DMS 273 (cell line): Measurements from ENCODE around the gene NME4.
A peak's percentile ranks its signal among the peaks of the same experiment; 100 is the strongest.

Experiments used
- DNase-seq: peaks from one replicate; lab custom pipeline; 2025; ENCODE audit not compliant: unreplicated experiment; lab: John Stamatoyannopoulos, UW

Gene NME4

DNA sequence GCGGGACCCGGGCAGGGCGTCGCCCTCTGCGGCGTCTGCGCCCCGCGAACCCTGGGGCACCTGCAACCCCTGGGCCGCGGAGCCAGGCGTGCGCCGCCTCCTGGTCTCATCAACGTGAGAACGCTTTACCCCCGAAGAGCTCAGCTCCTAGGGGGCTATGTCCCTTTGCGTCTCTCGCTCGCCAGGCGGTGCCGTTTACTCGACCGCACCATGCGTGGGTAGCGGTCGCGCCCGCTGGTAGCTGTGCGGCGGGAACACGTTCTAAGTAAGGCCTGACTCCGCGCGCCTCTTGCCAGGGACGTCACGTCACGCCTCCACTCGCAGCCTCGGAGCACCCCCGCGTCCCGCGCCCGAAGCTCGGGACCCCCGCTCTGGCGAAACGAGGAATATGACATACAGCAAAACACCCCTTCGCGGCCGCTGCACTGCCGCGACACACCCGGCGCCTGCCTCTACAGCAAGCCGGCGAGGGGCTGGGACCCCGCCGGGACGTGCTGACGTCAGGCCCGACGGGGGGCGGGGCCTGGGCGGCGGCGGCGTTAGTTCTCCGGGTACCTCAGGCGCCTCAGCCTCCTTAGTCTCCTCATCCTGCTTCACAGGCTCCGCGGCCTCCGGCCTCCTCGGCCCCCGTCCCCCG is 28.2 kb downstream of the NME4 start, which contains the start of gene RAB11FIP3:
Gene RAB11FIP3 (plus strand): TSS at position 568 of the 637 bp plus-strand sequence. CDS start 358 bp downstream, outside the sequence.
- peak; percentile 92 for DNase-seq

DNA sequence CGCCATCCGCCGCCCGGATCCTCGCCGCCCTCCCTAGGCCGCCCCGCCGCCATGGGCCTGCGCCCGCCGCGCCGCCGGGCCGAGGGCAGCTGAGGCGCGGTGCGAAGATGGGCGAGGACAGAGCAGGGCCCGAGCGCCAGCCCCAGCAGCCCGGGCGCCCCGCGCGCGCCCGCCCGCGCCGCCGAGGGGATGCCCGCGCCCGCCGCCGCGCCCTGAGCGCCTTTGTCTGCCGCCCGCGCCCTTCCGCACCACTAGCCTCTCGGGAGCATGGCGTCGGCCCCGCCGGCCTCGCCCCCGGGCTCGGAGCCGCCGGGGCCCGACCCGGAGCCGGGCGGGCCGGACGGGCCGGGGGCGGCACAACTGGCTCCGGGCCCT is 28.7 kb downstream of the NME4 start:
- peak; percentile 80 for DNase-seq

- peak; percentile 70 for DNase-seq
Measured at GRCh38 chr16:426115-426905, 29.3 kb downstream of the NME4 start.

GRCh38 chr16:426906-427249 is 29.9 kb downstream of the NME4 start:
- DNase-seq = no peak

GRCh38 chr16:427250-427649 is 30.3 kb downstream of the NME4 start:
- DNase-seq = no peak

GRCh38 chr16:430904-431303 is 33.9 kb downstream of the NME4 start:
- no peak for DNase-seq

DNA sequence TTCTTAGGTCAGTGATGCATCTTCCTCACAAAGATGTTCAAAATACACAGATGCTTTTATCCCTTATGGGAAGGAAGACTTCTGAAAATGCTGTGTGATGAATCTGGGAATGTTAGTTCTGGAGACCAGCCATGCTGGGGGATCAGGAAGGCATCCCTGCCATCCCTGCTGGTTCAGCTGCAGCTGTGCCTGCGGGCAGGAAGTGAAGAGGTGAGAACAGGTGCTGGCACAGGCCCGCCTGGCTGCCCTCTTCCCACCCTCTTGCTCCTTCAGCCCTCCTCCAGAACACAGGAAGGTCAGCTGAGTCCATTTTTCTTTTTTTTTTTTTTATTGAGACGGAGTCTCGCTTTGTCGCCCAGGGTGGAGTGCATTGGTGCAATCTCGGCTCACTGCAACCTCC is 43.6 kb downstream of the NME4 start:
- no peak for DNase-seq

DNA sequence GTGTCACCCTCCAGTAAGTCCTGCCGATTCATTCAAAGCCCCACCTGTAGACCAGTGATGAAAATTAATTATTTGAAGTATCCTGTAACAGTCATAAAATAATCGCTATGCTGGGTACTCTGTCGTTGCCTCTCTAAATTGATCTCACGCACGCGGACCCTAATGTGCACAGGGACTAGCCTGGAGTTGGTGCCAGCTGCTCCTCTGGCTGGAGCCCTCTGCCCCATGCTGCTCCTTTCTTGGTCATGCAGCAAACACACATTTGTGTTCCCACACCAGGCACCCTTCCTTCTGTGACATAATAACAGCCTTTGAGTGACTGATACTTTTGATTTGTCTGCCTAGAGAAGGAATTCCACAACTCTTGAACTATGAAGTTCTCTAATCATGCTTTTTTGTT is 44.4 kb downstream of the NME4 start:
- no peak for DNase-seq

- no peak for DNase-seq
Measured at GRCh38 chr16:442976-443375, 46.0 kb downstream of the NME4 start.

- DNase-seq = no peak
Measured at GRCh38 chr16:444027-444426, 47.0 kb downstream of the NME4 start.

GRCh38 chr16:445566-445965 is 48.6 kb downstream of the NME4 start:
- peak; percentile 39 for DNase-seq
